IPS-15b (cell line): ENCODE measurements around the gene KIAA1217.

Source experiments
- H3K27me3 ChIP-seq: one replicate; pipeline ENCODE4 v1.6.1; 2013; ENCODE audit warnings: low read length; ENCODE audit not compliant: control insufficient read depth, insufficient read depth
- H3K36me3 ChIP-seq: one replicate; pipeline ENCODE4 v1.6.1; 2013; ENCODE audit warnings: low read length; ENCODE audit not compliant: control insufficient read depth, insufficient read depth
- H3K4me1 ChIP-seq: one replicate; pipeline ENCODE4 v1.6.1; 2013; ENCODE audit warnings: mild to moderate bottlenecking, low read length; ENCODE audit not compliant: control insufficient read depth, insufficient read depth
- H3K4me3 ChIP-seq: one replicate; pipeline ENCODE4 v1.5.1; 2013; ENCODE audit warnings: low read depth, low read length
- H3K9ac ChIP-seq: one replicate; pipeline ENCODE4 v1.6.1; 2013; ENCODE audit warnings: low read depth, mild to moderate bottlenecking, low read length
- H3K9me3 ChIP-seq: one replicate; pipeline ENCODE4 v1.6.1; 2013; ENCODE audit warnings: mild to moderate bottlenecking, low read length; ENCODE audit not compliant: control insufficient read depth, insufficient read depth

KIAA1217 gene

DNA sequence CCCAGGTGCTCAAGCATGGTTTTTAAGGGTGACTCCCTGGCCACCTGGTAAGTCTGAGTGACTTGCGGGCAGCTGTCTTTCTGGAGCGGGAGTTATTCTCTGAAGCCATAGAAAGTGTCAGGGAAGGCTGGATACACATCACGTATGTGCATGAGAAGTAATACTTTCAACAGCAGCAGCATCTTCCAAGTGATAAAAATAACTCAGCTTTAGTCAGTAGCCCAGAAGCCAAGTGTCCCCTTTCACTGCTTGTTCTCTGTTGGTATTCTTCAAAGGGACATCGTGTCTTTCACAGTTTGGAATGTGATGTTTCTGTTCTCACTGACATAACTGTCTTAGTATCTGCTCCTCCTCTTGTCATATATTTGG is 97.6 kb downstream of the KIAA1217 start:
- no peaks in the 10 kb centered on the region for H3K27me3 ChIP-seq
- no peak overlapping the region for H3K4me3 ChIP-seq
- no peak overlapping the region for H3K9ac ChIP-seq
- no peaks in the 10 kb centered on the region for H3K4me1 ChIP-seq
- no peaks in the 10 kb centered on the region for H3K9me3 ChIP-seq
- no peaks in the 10 kb centered on the region for H3K36me3 ChIP-seq

DNA sequence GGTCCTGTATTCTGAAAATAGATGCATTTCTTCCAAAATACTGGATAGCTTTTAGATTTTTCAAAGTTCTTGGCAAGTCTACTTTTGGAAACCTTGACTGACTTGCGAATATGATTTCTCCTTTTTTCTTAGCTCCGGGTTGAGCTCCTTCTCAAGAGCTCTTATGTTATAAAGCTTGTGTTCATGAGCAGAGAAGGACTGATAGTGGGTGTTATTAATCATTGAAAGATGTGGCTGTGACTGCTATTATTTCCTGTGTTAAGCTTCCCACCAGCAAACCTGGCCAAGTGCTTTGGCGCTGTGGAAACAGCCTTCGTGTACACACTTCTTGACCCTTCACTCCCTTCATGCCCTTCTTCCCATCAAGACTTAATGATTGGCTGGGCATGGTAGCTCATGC is 98.2 kb downstream of the KIAA1217 start:
- H3K36me3 ChIP-seq: no peaks in the 10 kb centered on the region
- no peaks in the 10 kb centered on the region for H3K27me3 ChIP-seq
- no peak overlapping the region for H3K9ac ChIP-seq
- H3K4me1 ChIP-seq: no peaks in the 10 kb centered on the region
- H3K4me3 ChIP-seq: no peak overlapping the region
- no peaks in the 10 kb centered on the region for H3K9me3 ChIP-seq

- Histone ChIP-seq H3K4me1 (no peaks in the 10 kb centered on the region), H3K27me3 (no peaks in the 10 kb centered on the region), H3K4me3 (no peak overlapping the region), H3K9ac (no peak overlapping the region), H3K9me3 (no peaks in the 10 kb centered on the region), H3K36me3 (no peaks in the 10 kb centered on the region)
Observed at GRCh38 chr10:24307696-24308485, 99.0 kb downstream of the KIAA1217 start.

DNA sequence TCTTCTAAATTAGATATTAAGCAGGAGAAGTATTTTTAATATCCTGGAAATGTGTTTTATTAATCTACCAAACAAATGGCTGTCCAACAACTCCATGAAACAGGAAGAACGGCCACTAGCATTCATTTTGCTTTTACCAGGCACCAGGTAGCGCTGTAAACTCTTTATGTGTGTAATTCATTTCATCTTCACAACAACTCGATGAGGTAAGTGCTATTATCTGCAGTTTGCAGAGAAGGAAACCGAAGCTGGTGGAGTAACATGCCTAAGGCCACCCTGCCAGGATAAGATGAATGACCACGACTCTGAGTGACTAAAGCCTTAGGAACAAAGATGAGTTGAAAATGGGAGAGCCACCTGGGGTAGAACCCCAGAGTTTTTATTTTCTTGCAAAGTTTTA is 101.2 kb downstream of the KIAA1217 start:
- Histone ChIP-seq H3K36me3 (no peaks in the 10 kb centered on the region), H3K4me1 (no peaks in the 10 kb centered on the region), H3K9me3 (no peaks in the 10 kb centered on the region), H3K4me3 (no peak overlapping the region), H3K27me3 (no peaks in the 10 kb centered on the region), H3K9ac (no peak overlapping the region)

GRCh38 chr10:24311888-24312287 is 103.0 kb downstream of the KIAA1217 start:
- Histone ChIP-seq H3K4me3 (no peak overlapping the region), H3K4me1 (no peaks in the 10 kb centered on the region), H3K9ac (no peak overlapping the region), H3K36me3 (no peaks in the 10 kb centered on the region), H3K27me3 (no peaks in the 10 kb centered on the region), H3K9me3 (no peaks in the 10 kb centered on the region)

- Histone ChIP-seq H3K36me3 (no peaks in the 10 kb centered on the region), H3K9ac (no peak overlapping the region), H3K9me3 (no peaks in the 10 kb centered on the region), H3K4me1 (no peaks in the 10 kb centered on the region), H3K4me3 (no peak overlapping the region), H3K27me3 (no peaks in the 10 kb centered on the region)
Observed at GRCh38 chr10:24313283-24313682, 104.3 kb downstream of the KIAA1217 start.

DNA sequence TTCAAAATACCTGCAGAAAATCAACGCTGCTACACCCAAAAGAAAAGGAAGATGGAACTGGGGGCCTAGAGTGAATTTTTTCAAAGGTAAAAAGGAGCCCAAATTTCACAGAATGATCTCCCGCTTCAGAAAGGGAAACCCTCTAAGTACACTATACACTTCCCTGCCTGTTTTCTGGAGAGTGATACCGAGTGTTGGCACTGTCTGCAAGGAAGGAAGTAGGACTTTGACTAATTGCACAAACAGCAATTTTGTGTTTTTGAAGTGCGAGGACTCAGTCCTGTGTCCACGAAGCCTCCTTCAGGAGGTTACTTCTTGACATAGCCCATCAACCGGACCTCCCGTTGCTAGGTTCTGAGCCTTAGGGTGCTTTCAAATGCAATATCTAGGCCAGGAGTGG is 106.3 kb downstream of the KIAA1217 start:
- Histone ChIP-seq H3K4me3 (no peak overlapping the region), H3K9ac (no peak overlapping the region), H3K27me3 (no peaks in the 10 kb centered on the region), H3K9me3 (no peaks in the 10 kb centered on the region), H3K36me3 (no peaks in the 10 kb centered on the region), H3K4me1 (no peaks in the 10 kb centered on the region)

GRCh38 chr10:24318517-24318916 is 109.6 kb downstream of the KIAA1217 start:
- Histone ChIP-seq H3K9ac (no peak overlapping the region), H3K27me3 (no peaks in the 10 kb centered on the region)

GRCh38 chr10:24320373-24320772 is 111.4 kb downstream of the KIAA1217 start:
- Histone ChIP-seq H3K9me3 (no peaks in the 10 kb centered on the region), H3K4me1 (no peaks in the 10 kb centered on the region), H3K36me3 (no peaks in the 10 kb centered on the region), H3K9ac (no peak overlapping the region), H3K27me3 (no peaks in the 10 kb centered on the region), H3K4me3 (no peak overlapping the region)

More at GRCh38 chr10:24318517-24318916, 109.6 kb downstream of the KIAA1217 start:
- H3K36me3 ChIP-seq: no peaks in the 10 kb centered on the region
- no peaks in the 10 kb centered on the region for H3K9me3 ChIP-seq
- no peaks in the 10 kb centered on the region for H3K4me1 ChIP-seq
- H3K4me3 ChIP-seq: no peak overlapping the region

GRCh38 chr10:24324651-24325050 is 115.7 kb downstream of the KIAA1217 start:
- H3K27me3 ChIP-seq: no peaks in the 10 kb centered on the region
- H3K4me3 ChIP-seq: no peak overlapping the region
- H3K4me1 ChIP-seq: no peaks in the 10 kb centered on the region
- H3K36me3 ChIP-seq: no peaks in the 10 kb centered on the region
- no peak overlapping the region for H3K9ac ChIP-seq
- no peaks in the 10 kb centered on the region for H3K9me3 ChIP-seq

- Histone ChIP-seq H3K9ac (no peak overlapping the region), H3K4me3 (no peak overlapping the region), H3K27me3 (no peaks in the 10 kb centered on the region), H3K4me1 (no peaks in the 10 kb centered on the region), H3K9me3 (no peaks in the 10 kb centered on the region), H3K36me3 (no peaks in the 10 kb centered on the region)
Observed at GRCh38 chr10:24331457-24331856, 122.5 kb downstream of the KIAA1217 start.

DNA sequence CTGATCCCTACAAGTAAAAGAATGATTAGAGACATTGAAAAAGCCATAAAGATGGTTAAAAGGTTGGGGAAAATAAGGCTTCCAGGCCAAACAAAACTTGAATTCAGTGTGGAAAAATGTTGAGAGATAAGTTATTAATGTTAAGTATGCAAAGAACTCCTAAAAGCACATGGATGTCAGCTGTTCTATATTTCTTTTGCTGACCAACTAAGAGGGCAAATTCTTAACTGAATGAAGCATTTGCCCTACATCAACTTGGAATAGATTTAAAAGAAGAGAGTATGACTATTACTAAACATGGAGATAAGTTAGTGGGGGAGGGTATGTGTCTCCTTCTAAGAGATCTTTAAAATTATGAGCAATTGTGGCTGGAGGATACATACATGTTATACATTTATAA is 124.8 kb downstream of the KIAA1217 start:
- H3K4me1 ChIP-seq: no peaks in the 10 kb centered on the region
- no peak overlapping the region for H3K4me3 ChIP-seq
- no peaks in the 10 kb centered on the region for H3K36me3 ChIP-seq
- no peak overlapping the region for H3K9ac ChIP-seq
- no peaks in the 10 kb centered on the region for H3K27me3 ChIP-seq
- no peaks in the 10 kb centered on the region for H3K9me3 ChIP-seq
